SHP77 (cell line): ENCODE results near the gene ZNF831.

ENCODE experiments used
- DNase-seq, 2 experiments: peaks; one replicate each; lab custom pipeline; 2025; lab: John Stamatoyannopoulos, UW

The ZNF831 gene

DNA sequence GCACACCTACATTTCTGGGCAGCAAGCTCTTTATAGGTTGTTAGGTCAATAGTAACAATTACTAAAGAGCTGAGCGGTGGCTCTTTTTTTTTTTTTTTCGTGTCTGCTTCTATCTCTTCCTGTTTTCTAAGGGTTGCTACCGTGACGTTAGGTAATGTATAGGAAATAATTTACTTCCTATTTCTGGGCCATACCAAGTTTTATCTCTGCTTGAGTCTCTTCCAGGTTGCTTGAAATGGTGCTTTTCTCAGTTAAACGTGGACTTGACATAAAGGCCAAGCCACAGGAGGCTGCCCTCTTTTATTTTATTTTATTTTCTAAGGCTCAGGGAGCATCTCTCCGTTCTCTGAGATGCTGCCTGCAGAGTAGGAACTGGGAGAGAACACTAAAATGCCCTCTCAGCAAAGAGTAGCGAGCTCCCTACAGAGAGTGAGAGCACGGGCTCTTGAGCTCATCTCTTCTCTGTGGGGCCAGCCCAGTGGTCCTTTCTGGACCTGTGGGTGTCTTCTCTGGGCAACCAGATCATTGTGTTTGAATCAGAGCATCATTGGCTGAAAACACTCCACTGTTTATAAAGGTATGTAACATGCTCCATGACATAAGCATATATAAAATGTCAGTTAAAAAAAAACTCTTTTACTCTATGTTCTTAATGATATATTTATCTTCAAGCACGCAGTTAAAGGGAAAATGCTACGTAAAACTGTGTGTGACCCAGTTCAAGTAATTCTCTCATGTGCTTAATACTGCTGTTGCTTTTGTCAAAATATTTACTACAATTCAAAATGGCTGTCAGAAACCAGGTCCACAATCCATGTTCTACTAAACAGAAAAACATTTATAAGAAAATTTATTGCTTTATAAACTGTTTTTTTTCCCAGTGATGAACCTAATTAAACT is at the start of gene ZNF831:
Gene ZNF831 (plus strand): TSS at position 191 of the 900 bp plus-strand sequence. CDS start 27,199 bp downstream, outside the sequence.
- DNase-seq = no peak

GRCh38 chr20:59117526-59117925 is 46.1 kb upstream of the ZNF831 start:
- no peak for DNase-seq

DNA sequence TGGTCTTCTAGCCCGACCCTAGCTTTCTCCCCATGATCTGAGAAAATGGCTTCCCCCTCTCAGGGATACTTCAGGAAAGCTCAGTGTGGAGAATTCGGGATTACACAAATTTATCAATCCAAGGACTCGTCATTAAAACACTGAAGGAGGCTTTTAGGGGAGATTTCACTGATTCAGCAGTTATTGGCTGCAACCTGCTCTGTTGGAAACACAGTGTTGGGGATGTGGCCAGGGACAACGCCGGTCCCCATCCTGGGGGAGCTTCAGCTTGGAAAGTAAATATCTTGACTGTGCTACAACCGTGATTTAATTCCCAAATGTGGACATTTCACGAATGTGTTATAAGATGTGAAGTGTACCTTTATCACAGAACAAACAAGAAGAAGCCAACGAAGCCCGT is 44.8 kb upstream of the ZNF831 start:
- no peak for DNase-seq

- DNase-seq = no peak
These were observed 43.1 kb upstream of the ZNF831 start for GRCh38 chr20:59120491-59120890.

- no peak for DNase-seq
These were observed 42.7 kb upstream of the ZNF831 start for GRCh38 chr20:59120919-59121318.

- no peak for DNase-seq
These were observed 41.7 kb upstream of the ZNF831 start for GRCh38 chr20:59121714-59122565.

GRCh38 chr20:59122566-59122919 is 41.1 kb upstream of the ZNF831 start:
- no peak for DNase-seq

GRCh38 chr20:59123011-59123677 is 40.5 kb upstream of the ZNF831 start:
- DNase-seq = no peak

GRCh38 chr20:59123678-59124255 is 39.9 kb upstream of the ZNF831 start:
- no peak for DNase-seq

DNA sequence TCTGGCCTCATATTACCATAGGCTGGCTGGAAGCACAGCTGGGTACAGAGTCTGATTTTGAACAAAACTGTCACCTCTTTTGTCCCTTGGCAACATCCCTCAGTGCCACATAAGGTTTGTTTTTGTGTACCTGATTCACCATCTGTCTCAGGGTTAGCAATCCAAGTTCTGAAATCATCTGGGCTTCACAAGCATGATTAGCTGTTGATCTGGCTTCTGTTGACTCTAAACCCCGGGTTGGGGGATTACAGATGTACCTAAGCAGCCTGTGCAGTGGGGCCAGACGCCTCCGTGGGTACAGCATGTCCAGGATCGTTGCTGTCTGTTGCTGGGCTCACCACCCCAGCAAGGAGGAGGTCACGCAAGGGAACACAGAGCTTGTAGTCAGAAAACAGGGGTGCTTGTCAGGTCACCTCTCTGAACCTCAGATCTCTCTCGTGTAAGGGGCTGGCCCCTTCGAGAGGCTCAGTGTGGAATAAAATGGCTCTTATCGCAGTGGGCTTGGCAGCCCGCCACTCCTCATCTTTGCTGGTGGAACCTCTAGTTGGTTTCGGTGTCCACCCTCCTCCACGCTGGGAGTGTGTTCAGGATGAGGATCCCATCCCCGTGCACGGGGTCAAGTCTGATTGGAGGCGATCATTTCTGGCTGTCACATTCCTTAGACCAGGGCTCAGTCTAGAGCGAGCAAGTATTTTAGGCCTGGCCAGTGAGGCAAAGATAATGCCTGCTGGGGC is 39.2 kb upstream of the ZNF831 start:
- no peak for DNase-seq

- no peak for DNase-seq
These were observed 38.3 kb upstream of the ZNF831 start for GRCh38 chr20:59125332-59125731.

- DNase-seq = no peak
These were observed 37.8 kb upstream of the ZNF831 start for GRCh38 chr20:59125836-59126235.

GRCh38 chr20:59127839-59128238 is 35.8 kb upstream of the ZNF831 start:
- DNase-seq = no peak

DNA sequence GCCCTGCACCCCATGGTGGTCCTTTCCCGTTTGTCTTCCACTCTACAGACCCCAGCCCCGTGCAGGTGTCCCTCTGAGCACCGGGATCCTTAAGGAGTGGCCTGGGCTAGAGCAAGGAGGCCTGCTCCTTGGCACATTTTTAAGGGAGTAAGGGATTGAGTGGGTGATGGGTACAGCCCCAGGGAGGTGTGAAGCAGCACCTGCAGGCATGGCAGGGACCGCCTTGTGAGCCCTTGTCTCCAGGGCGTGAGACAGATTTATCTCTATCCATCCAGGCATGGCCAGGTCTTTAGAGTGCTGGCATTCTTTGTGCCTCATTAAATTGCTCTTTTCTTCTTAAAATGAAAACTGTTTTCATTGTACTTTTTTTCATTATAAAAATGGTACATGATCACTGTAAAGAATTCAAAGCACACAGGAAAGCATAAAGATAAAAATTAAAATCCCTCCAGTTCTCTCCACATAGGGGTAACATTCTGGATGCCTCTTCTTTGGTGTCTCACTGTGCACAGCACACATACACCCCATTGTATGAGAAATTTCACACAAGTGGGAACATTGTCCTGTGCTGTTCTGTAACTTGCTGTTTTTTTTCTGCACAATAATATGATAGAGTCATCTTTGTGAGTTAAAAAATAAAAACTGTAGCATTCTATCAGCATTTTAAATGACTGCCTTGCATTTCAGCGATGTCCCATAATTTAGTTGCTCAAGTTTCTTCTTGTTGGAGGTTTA is 31.9 kb upstream of the ZNF831 start:
- DNase-seq = no peak

DNA sequence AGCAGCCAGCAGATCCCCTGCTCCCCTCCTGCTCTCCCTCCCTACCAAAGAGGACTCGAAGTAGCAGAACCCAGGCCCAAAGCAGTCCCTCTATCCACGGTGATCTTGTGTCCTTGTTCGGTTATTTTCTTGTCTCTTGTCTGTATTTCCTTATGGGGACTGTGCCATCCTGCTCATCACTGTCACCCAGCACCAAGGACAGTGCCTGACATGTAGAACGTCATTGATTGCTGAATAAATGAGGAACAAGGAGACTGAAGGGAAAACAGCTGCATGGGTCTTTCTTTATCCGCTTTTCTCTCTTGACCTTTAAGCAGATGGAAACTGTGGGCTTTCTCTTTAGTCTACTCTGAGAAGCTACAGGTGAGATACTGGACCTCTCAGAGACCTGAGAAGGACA is 29.4 kb upstream of the ZNF831 start:
- DNase-seq = no peak

GRCh38 chr20:59135093-59135492 is 28.5 kb upstream of the ZNF831 start:
- DNase-seq = no peak

DNA sequence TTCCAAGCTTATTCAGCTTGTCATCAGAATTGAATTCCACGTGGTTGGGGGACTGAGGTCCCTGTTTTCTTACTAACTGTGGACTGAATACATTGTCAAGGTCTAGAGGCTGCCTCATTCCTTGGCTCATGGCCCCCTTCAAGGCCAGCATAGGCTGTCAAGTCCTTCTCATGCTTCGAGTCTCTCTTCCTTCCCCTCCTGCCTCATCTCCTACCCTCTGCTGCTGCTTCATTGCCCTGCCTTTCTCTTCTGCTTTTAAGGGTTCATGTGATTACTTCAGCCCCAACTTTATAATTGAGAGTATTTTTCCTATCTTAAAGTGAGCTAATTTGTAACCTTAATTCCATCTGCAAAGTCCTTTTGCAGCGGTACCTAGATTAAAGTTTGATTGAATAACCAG is 27.6 kb upstream of the ZNF831 start:
- DNase-seq = no peak

DNA sequence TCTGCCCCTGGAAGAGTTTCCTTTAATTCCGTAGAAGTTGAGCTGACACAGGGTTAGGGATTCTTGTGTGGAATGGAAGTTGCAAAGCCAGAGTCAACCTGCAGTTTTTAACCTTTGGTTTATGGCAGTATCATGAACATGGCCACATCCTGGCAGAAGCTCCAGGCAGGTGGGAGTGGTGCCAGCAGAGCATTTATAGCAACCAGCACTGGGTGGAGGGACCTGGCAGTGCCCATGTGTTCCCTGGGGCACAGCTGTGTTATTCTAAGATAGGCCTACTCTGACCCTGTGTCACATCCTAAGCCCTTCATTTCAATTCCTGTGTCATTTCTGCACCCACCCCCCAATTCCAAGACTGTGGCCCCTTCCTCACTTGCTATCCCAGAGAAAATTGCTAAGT is 26.1 kb upstream of the ZNF831 start:
- DNase-seq = no peak

- DNase-seq = no peak
These were observed 25.4 kb upstream of the ZNF831 start for GRCh38 chr20:59138114-59138748.

DNA sequence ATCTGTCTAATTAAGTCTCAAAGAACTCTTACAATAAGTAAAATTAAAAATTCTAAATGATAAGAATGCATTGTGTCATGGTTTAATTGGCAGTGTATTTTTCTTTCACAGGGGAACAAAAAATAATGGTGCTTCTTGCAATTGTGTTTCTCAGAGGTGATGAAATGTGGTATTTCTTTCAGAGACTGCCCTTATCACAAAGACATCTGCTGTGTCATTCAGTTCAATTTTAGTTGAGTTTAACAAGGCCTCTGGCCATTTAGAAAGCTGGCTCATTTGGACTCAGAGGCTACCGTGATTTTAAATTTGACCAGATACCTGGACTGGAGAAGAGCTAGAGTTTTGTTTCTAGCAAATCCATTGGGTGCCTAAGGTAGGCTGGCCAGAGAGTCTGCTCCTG is 23.6 kb upstream of the ZNF831 start:
- no peak for DNase-seq
